Amygdala (tissue), 56 donors: Measurements from ENCODE around the gene NOD2.

Experiments
- DNase-seq, 56 donors: peaks; one replicate each; lab custom pipeline; 2025; lab: John Stamatoyannopoulos, UW

NOD2 gene

GRCh38 chr16:50711040-50711439 is 17.6 kb downstream of the NOD2 start:
- no peak for DNase-seq

GRCh38 chr16:50711862-50712559 is 18.6 kb downstream of the NOD2 start:
- peak in 51 of 56 donors; percentile 8 to 84 (median 60) for DNase-seq

- DNase-seq: no peak
Measured at GRCh38 chr16:50712560-50712898, 19.1 kb downstream of the NOD2 start.

GRCh38 chr16:50712956-50713355 is 19.6 kb downstream of the NOD2 start:
- no peak for DNase-seq

- no peak for DNase-seq
Measured at GRCh38 chr16:50717091-50717490, 23.7 kb downstream of the NOD2 start.

- DNase-seq: no peak
Measured at GRCh38 chr16:50717494-50717893, 24.1 kb downstream of the NOD2 start.

GRCh38 chr16:50718061-50718760 is 24.8 kb downstream of the NOD2 start:
- DNase-seq: no peak

- DNase-seq: no peak
Measured at GRCh38 chr16:50718761-50719400, 25.5 kb downstream of the NOD2 start.

- DNase-seq: no peak
Measured at GRCh38 chr16:50719401-50720337, 26.3 kb downstream of the NOD2 start.

- no peak for DNase-seq
Measured at GRCh38 chr16:50721549-50722404, 28.4 kb downstream of the NOD2 start.

- no peak for DNase-seq
Measured at GRCh38 chr16:50722405-50722737, 29.0 kb downstream of the NOD2 start.

GRCh38 chr16:50722960-50723359 is 29.6 kb downstream of the NOD2 start:
- no peak for DNase-seq

- no peak for DNase-seq
Measured at GRCh38 chr16:50724306-50724705, 30.9 kb downstream of the NOD2 start.

- no peak for DNase-seq
Measured at GRCh38 chr16:50731130-50731988, 38.0 kb downstream of the NOD2 start.

- no peak for DNase-seq
Measured at GRCh38 chr16:50731989-50732832, 38.8 kb downstream of the NOD2 start.

- no peak for DNase-seq
Measured at GRCh38 chr16:50733468-50733867, 40.1 kb downstream of the NOD2 start.

GRCh38 chr16:50735629-50736122 is 42.3 kb downstream of the NOD2 start:
- no peak for DNase-seq

- no peak for DNase-seq
Measured at GRCh38 chr16:50736448-50736847, 43.0 kb downstream of the NOD2 start.
